ENCODE measurements around the gene SLC9C1. TPM values are rescaled to one million over a fixed set of nuclear protein-coding genes. Genes with fewer than 3 reads are reported as not detected.

Gene SLC9C1
- total and polyA plus RNA-seq, 2 of the 4 experiments (the other 2 are of a cell fraction): not detected

DNA sequence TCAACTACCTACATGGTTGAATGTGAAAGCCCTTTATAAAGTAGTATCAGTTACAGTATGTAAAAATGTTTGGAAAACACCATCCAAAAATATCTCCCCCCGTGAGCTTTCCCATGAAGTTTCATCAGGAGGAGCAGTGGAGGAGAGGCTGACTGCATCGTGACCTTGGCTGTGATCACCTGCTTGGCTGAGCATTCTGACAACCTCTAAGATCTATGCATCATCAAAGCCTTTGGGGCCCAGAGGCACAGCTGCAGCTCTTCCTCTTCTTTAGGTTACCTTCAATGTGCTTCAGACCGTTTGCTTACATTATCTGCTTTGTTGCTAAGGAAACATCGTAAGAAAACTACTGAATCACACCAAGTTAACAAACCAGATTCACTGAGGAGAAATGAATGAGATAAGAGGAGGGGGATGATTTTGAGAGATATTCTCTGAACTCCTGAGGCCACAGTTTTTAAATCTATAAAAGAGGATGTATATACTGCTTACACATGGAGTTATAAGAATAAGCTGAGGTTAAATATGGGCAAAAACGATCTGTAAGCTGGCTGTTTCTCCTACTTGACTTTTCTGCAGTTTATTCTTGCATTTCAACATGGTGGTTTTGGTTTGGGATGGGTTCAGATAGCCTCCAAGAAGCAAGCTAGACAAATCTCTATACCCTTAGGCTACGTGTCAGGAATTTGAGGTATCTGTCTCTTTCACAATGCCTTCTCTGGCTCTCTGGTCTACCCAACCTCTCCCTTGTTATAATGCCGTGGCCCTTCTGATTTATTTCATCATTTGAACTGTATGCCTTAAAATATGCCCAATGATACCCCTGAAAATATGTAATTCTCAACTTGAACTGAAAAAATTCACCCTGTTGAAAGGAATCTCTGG is 164.9 kb downstream of the SLC9C1 start:
- Histone ChIP-seq H4K20me1 (ENCODE audit: insufficient read depth, low read length) (no peaks in the 10 kb centered on the region), H2BK120ac (ENCODE audit: low read depth, low read length) (no peak overlapping the region), H3K27ac (ENCODE audit: insufficient read depth, low read length) (no peak overlapping the region), H4K91ac (ENCODE audit: insufficient read depth, low read depth, low read length) (no peak overlapping the region), H3K79me1 (ENCODE audit: low read depth in 1 of 2, low read length in 2 of 2) (no peaks in the 10 kb centered on the region), H2AFZ (replicated peaks; ENCODE audit: low read length, poor library complexity) (no peak overlapping the region), H3K9ac (ENCODE audit: low read depth, low read length) (no peak overlapping the region), H4K5ac (ENCODE audit: low read depth, low read length) (no peak overlapping the region), H3K4me1 (ENCODE audit: control insufficient read depth, insufficient read depth, low read length) (peaks cover 4% of the 10 kb centered on the region; the same call in 1 of the 2 replicates), H3K27me3 (ENCODE audit: control insufficient read depth, insufficient read depth, low read length) (no peaks in the 10 kb centered on the region), H2BK5ac (ENCODE audit: low read depth, low read length, poor library complexity, severe bottlenecking) (no peak overlapping the region), H3K4ac (ENCODE audit: low read depth, low read length) (no peak overlapping the region), H4K8ac (ENCODE audit: low read depth in 2 of 2, low read length in 2 of 2) (no peak overlapping the region), H2BK15ac (ENCODE audit: low read depth, low read length) (no peak overlapping the region), H3K18ac (ENCODE audit: low read depth, low read length) (no peak overlapping the region), H3K4me3 (ENCODE audit: insufficient read depth, low read depth, low read length) (no peak overlapping the region), H3K36me3 (ENCODE audit: control insufficient read depth, insufficient read depth, low read length) (no peaks in the 10 kb centered on the region; the same call in 1 of the 2 replicates), H2AK9ac (replicated peaks; ENCODE audit: low read depth, low read length, poor library complexity) (no peak overlapping the region), H2AK5ac (ENCODE audit: low read depth, low read length) (no peak overlapping the region), H2BK20ac (ENCODE audit: low read depth, low read length) (no peak overlapping the region), H3K4me2 (ENCODE audit: low read depth, low read length) (no peak overlapping the region), H3K9me3 (ENCODE audit: control insufficient read depth, insufficient read depth, low read length) (no peaks in the 10 kb centered on the region), H3K23ac (ENCODE audit: low read depth, low read length) (no peak overlapping the region), H3K56ac (ENCODE audit: extremely low read depth, insufficient read depth, low read length) (no peak overlapping the region), H3K14ac (replicated peaks; ENCODE audit: low read depth, low read length) (no peak overlapping the region), H3K9me1 (ENCODE audit: insufficient read depth, low read length) (peaks cover 3% of the 10 kb centered on the region; the same call in 1 of the 2 replicates)
- ATAC-seq (ENCODE audit: low read depth) (peak; percentile 57), DNase-seq (peak; percentile 75)
- peak; percentile 22; the same call in 1 of the 2 replicates for TF ChIP-seq CEBPB (IDR thresholded peaks at IDR 0.05; ENCODE audit: low read depth, low read length)
- TF ChIP-seq MXI1 (IDR thresholded peaks at IDR 0.05; ENCODE audit: borderline replicate concordance, low read depth, low read length): no peak
- 0 out of 2 replicates have a peak, but pooled peaks have one; percentile 7 for TF ChIP-seq BHLHE40 (IDR thresholded peaks at IDR 0.05; ENCODE audit: low read depth, low read length)
- TF ChIP-seq, protein P1, sequence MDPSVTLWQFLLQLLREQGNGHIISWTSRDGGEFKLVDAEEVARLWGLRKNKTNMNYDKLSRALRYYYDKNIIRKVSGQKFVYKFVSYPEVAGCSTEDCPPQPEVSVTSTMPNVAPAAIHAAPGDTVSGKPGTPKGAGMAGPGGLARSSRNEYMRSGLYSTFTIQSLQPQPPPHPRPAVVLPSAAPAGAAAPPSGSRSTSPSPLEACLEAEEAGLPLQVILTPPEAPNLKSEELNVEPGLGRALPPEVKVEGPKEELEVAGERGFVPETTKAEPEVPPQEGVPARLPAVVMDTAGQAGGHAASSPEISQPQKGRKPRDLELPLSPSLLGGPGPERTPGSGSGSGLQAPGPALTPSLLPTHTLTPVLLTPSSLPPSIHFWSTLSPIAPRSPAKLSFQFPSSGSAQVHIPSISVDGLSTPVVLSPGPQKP (IDR thresholded peaks at IDR 0.05; ENCODE audit: borderline replicate concordance, low read depth, low read length): no peak
- ChIA-PET POLR2A (ENCODE audit: unreplicated experiment) (interaction anchor here (1.0 kb wide), 1 partner anchor 22 kb away, joined by 3 read pairs; no protein-coding TSS in a partner anchor), CTCF (interaction anchor here (1.4 to 2.2 kb wide), 2 partner anchors 8 to 17 kb away, joined by 3 to 5 read pairs; no protein-coding TSS in a partner anchor)
- 50% methylated on average over 1 of the region's 7 CpGs; no CpG with 5 or more reads in 1 of the 2 experiments for WGBS, 2 experiments (ENCODE audit: extremely low coverage in 2 of 2, insufficient read length in 1 of 2)
- in situ Hi-C loops (cut with MboI; ENCODE audit: low sequenced_read_pairs): loop anchor here (25.0 kb wide), 1 partner anchor 383 kb away; no protein-coding TSS in a partner anchor
- dilution Hi-C loops (cut with HindIII; ENCODE audit: low sequenced_read_pairs, unreplicated experiment): no loop called here
- intact Hi-C loops (cut with micrococcal nuclease): no loop called here
- no TSS peak for BruUV-seq (replicated peaks)

Measured in IMR-90 (cell line).